HepG2 (cell line): Measurements from ENCODE around the gene FAM114A1.

Experiments used
- SALL2 ChIP-seq: sonication (generic); formaldehyde crosslinking; IDR thresholded peaks from 2 replicates; pipeline ENCODE4 v1.8.1; 2023; ENCODE audit warnings: mild to moderate bottlenecking, missing genetic modification reagents, inconsistent platforms
- TF ChIP-seq, protein P1 (sequence below), 2 experiments: IDR thresholded peaks; 2 replicates each; pipeline ENCODE4 v1.6.1; 2011 to 2012; ENCODE audit warnings: low read length in 2 of 2, borderline replicate concordance in 1 of 2, low read depth in 1 of 2, mild to moderate bottlenecking in 1 of 2, moderate library complexity in 1 of 2
- TF ChIP-seq, protein P2 (sequence below), 2 experiments: fragments of 450-650 bp in 1 of 2; sonication (generic) in 1 of 2; formaldehyde crosslinking; IDR thresholded peaks; 2 replicates each; pipeline versions ENCODE4 v1.5.0 to v1.8.0; 2020 to 2022; ENCODE audit warnings: mild to moderate bottlenecking in 1 of 2, missing genetic modification reagents in 1 of 2
- TF ChIP-seq, protein P3 (sequence below): fragments of 450-650 bp; IDR thresholded peaks from 2 replicates; pipeline ENCODE4 v1.6.1; 2016
- TF ChIP-seq, protein P4 (sequence below): sonication (generic); formaldehyde crosslinking; IDR thresholded peaks from 2 replicates; pipeline ENCODE4 v1.5.0; 2020; ENCODE audit warnings: mild to moderate bottlenecking, missing genetic modification reagents, moderate library complexity
- TF ChIP-seq, protein P5 (sequence below): sonication (generic); formaldehyde crosslinking; IDR thresholded peaks from 2 replicates; pipeline ENCODE4 v1.5.0; 2020; ENCODE audit warnings: missing genetic modification reagents

DNA sequence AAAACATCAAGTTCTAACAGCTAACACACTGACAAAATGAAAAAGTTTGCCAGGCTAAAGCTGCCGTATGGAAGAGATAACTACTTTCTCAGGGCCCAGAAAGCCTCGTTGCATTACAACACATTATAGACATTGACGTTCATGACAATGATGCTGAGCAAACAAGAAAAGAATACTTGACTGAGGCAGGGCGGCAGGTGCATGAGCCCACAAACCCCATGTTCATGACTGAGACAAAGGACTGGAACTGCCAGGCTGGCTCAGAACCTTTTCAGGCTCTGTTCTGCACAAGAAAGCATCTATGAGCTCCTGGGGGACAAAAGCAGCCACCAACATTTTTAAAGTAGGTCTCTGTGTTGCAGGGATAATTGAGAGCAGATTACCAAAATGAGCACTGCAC lies 24.6 kb upstream of the FAM114A1 start:
- TF ChIP-seq, protein P1, sequence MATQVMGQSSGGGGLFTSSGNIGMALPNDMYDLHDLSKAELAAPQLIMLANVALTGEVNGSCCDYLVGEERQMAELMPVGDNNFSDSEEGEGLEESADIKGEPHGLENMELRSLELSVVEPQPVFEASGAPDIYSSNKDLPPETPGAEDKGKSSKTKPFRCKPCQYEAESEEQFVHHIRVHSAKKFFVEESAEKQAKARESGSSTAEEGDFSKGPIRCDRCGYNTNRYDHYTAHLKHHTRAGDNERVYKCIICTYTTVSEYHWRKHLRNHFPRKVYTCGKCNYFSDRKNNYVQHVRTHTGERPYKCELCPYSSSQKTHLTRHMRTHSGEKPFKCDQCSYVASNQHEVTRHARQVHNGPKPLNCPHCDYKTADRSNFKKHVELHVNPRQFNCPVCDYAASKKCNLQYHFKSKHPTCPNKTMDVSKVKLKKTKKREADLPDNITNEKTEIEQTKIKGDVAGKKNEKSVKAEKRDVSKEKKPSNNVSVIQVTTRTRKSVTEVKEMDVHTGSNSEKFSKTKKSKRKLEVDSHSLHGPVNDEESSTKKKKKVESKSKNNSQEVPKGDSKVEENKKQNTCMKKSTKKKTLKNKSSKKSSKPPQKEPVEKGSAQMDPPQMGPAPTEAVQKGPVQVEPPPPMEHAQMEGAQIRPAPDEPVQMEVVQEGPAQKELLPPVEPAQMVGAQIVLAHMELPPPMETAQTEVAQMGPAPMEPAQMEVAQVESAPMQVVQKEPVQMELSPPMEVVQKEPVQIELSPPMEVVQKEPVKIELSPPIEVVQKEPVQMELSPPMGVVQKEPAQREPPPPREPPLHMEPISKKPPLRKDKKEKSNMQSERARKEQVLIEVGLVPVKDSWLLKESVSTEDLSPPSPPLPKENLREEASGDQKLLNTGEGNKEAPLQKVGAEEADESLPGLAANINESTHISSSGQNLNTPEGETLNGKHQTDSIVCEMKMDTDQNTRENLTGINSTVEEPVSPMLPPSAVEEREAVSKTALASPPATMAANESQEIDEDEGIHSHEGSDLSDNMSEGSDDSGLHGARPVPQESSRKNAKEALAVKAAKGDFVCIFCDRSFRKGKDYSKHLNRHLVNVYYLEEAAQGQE (IDR thresholded peaks at IDR 0.05; ENCODE audit: borderline replicate concordance in 1 of 2, low read depth in 1 of 2, low read length in 2 of 2): no peak
- TF ChIP-seq, protein P2, sequence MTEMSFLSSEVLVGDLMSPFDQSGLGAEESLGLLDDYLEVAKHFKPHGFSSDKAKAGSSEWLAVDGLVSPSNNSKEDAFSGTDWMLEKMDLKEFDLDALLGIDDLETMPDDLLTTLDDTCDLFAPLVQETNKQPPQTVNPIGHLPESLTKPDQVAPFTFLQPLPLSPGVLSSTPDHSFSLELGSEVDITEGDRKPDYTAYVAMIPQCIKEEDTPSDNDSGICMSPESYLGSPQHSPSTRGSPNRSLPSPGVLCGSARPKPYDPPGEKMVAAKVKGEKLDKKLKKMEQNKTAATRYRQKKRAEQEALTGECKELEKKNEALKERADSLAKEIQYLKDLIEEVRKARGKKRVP (CRISPR knock-in tag; IDR thresholded peaks at IDR 0.05): no peak
- TF ChIP-seq, protein P3, sequence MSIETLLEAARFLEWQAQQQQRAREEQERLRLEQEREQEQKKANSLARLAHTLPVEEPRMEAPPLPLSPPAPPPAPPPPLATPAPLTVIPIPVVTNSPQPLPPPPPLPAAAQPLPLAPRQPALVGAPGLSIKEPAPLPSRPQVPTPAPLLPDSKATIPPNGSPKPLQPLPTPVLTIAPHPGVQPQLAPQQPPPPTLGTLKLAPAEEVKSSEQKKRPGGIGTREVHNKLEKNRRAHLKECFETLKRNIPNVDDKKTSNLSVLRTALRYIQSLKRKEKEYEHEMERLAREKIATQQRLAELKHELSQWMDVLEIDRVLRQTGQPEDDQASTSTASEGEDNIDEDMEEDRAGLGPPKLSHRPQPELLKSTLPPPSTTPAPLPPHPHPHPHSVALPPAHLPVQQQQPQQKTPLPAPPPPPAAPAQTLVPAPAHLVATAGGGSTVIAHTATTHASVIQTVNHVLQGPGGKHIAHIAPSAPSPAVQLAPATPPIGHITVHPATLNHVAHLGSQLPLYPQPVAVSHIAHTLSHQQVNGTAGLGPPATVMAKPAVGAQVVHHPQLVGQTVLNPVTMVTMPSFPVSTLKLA: no peak
- TF ChIP-seq, protein P4, sequence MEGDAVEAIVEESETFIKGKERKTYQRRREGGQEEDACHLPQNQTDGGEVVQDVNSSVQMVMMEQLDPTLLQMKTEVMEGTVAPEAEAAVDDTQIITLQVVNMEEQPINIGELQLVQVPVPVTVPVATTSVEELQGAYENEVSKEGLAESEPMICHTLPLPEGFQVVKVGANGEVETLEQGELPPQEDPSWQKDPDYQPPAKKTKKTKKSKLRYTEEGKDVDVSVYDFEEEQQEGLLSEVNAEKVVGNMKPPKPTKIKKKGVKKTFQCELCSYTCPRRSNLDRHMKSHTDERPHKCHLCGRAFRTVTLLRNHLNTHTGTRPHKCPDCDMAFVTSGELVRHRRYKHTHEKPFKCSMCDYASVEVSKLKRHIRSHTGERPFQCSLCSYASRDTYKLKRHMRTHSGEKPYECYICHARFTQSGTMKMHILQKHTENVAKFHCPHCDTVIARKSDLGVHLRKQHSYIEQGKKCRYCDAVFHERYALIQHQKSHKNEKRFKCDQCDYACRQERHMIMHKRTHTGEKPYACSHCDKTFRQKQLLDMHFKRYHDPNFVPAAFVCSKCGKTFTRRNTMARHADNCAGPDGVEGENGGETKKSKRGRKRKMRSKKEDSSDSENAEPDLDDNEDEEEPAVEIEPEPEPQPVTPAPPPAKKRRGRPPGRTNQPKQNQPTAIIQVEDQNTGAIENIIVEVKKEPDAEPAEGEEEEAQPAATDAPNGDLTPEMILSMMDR: no peak
- TF ChIP-seq, protein P5, sequence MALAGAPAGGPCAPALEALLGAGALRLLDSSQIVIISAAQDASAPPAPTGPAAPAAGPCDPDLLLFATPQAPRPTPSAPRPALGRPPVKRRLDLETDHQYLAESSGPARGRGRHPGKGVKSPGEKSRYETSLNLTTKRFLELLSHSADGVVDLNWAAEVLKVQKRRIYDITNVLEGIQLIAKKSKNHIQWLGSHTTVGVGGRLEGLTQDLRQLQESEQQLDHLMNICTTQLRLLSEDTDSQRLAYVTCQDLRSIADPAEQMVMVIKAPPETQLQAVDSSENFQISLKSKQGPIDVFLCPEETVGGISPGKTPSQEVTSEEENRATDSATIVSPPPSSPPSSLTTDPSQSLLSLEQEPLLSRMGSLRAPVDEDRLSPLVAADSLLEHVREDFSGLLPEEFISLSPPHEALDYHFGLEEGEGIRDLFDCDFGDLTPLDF (CRISPR knock-in tag): no peak
- no peak for TF ChIP-seq SALL2 (CRISPR knock-in tag)
